Measurements from ENCODE around the gene CFAP97. TPM values are rescaled to one million over a fixed set of nuclear protein-coding genes. Genes with fewer than 3 reads are reported as not detected.
"Not testable (repeated sequence)": the region's sequence is repeated elsewhere in the genome, so short reads cannot be mapped to it uniquely, and the experiment has no call there.

Gene CFAP97
- total RNA-seq, 1 donor from 2014 or later = 16.1 TPM

- no peak for DNase-seq (ENCODE audit: extremely low read depth, low read depth, low spot score)
These were observed 1.5 kb downstream of the CFAP97 start for GRCh38 chr4:185201977-185202962.

DNA sequence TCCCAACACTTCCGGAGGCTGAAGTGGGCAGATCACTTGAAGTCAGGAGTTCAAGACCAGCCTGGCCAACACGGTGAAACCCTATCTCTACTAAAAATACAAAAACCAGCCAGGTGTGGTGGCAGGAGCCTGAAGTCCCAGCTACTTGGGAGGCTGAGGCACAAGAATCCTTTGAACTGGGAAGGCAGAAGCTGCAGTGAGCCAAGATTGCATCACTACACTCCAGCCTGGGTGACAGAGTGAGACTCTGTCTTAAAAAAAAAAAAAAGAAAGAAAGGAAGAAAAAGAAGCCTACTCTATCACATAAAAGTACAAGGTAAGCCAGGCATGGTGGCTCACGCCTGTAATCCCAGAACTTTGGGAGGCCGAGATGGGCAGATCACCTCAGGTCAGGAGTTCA lies 5.6 kb downstream of the CFAP97 start:
- DNase-seq (ENCODE audit: extremely low read depth, low read depth, low spot score) = not testable (repeated sequence)

DNA sequence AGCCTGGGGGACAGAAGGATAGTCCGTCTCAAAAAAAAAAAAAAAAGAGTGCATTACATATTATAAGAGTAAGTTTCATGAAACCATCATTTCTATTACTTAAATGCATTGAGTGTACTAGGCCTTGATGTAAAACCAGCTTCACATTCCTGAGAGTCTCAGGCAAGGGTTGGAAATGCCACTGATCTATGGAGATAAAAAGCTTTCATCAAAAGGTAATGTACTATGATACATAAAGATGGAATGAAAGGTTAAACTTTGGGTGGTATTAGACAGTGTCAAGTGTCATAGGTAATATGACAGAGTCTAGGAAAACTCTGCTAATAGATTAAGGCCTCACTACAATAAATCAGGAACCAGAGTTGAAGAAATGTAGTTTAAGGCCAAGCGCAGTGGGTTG lies 7.4 kb downstream of the CFAP97 start:
- DNase-seq (ENCODE audit: extremely low read depth, low read depth, low spot score) = no peak

- DNase-seq (ENCODE audit: extremely low read depth, low read depth, low spot score) = no peak
These were observed 8.6 kb downstream of the CFAP97 start for GRCh38 chr4:185194924-185195888.

GRCh38 chr4:185192059-185192458 lies 11.7 kb downstream of the CFAP97 start:
- DNase-seq (ENCODE audit: extremely low read depth, low read depth, low spot score) = no peak

GRCh38 chr4:185190306-185190856 lies 13.4 kb downstream of the CFAP97 start:
- no peak for DNase-seq (ENCODE audit: extremely low read depth, low read depth, low spot score)

DNA sequence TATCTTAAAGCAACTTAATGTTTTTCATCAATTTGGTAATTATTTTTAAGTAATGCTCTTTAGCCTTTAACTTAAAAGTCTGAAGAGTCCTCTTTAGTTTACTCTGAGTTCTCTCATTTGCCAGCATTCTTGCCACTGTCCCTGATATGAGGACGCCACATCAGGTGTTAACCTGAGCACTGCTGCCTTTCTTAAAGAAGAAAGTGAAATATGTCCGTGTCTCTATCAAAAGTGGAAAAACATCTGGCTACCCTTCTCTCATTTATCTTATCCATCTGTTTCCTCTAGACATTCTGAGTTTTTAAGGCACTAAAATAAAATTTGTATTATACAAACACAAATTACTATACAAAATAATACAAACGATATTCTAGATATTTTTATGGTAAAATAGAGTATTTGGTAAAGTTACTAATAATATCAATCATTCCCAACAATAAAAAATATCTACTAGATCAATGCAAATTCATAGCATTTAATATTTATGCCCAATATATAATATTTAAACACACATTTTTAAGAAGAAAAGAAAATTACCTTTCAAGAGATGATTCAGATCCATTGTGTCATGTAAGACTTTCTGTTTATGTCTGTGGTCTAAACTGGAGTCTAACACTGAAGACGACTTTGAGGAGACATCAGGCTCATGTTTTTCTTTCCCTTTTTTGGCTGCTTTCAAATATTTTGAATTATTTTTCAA lies 14.0 kb downstream of the CFAP97 start:
- no peak for DNase-seq (ENCODE audit: extremely low read depth, low read depth, low spot score)

GRCh38 chr4:185186769-185187168 lies 17.0 kb downstream of the CFAP97 start:
- DNase-seq (ENCODE audit: extremely low read depth, low read depth, low spot score) = no peak

GRCh38 chr4:185183622-185184281 lies 20.0 kb downstream of the CFAP97 start:
- peak; percentile 91 for DNase-seq (ENCODE audit: extremely low read depth, low read depth, low spot score)

- DNase-seq (ENCODE audit: extremely low read depth, low read depth, low spot score) = no peak
These were observed 21.6 kb downstream of the CFAP97 start for GRCh38 chr4:185182239-185182638.

DNA sequence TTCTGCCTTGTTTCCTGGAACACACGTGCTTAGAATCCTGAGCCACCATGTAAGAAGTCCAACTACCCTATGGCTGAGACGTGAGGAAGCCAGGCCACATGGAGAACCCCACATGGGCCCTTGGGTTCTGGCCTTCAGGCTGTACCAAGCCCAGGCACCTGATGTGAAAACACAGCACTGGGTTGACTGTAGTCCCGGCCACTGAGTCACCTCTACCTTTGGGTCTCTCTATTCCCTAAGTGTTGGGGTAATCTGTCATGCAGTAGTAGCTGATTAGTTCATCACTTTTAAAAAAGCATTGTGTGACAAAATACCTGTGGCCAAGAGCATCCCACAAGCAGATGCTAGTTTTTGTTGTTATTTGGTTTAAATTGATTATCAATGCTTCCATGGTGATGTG lies 24.3 kb downstream of the CFAP97 start:
- no peak for DNase-seq (ENCODE audit: extremely low read depth, low read depth, low spot score)

DNA sequence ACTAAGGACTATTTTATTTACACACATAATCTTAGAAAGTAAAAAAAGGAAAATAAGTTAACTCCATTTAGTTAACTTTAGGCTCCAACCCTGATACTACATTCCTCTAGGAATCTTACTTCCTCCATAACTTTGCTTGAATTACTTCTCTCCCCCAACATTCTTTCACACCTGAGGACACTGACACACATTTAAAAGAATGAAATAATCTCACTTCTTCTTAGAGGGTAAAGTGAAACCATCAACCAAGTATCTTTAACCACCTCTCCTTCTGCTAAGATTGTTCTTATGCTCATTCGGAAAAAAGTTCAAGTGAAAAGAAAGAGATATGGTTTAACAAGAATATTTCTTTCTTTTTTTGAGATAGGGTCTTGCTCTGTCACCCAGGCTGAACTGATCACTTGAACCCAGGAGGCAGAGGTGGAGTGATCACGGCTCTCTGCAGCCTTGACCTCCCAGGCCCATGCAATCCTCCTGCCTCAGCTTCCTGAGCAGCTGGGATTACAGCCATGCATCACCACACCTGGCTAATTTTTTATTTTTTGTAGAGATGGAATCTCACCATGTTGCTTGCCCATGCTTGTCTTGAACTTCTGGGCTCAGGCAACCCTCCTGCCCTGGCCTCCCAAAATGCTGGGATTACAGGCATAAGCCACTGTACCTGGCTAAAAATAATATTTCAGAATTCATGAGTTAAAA lies 32.3 kb downstream of the CFAP97 start:
- DNase-seq (ENCODE audit: extremely low read depth, low read depth, low spot score) = no peak

DNA sequence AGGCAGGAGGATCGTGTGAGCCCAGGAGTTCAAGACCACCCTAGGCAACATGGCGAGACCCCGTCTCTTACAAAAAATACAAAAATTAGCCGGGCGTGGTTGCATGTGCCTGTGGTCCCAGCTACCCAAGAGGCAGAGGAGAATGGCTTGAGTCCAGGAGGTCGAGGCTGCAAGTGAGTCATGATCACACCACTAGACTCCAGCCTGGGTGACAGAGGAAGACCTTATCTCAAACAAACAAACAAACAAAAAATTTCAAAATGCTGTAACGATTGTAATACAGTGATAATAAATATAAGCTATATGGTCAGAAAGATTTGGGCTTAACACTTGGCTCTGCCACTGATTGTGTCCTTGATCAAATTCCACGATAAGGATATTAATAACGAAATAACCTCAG lies 36.6 kb downstream of the CFAP97 start:
- DNase-seq (ENCODE audit: extremely low read depth, low read depth, low spot score) = no peak

GRCh38 chr4:185165605-185166063 lies 38.2 kb downstream of the CFAP97 start:
- no peak for DNase-seq (ENCODE audit: extremely low read depth, low read depth, low spot score)

GRCh38 chr4:185151296-185151695 lies 52.5 kb downstream of the CFAP97 start:
- DNase-seq (ENCODE audit: extremely low read depth, low read depth, low spot score) = no peak

DNA sequence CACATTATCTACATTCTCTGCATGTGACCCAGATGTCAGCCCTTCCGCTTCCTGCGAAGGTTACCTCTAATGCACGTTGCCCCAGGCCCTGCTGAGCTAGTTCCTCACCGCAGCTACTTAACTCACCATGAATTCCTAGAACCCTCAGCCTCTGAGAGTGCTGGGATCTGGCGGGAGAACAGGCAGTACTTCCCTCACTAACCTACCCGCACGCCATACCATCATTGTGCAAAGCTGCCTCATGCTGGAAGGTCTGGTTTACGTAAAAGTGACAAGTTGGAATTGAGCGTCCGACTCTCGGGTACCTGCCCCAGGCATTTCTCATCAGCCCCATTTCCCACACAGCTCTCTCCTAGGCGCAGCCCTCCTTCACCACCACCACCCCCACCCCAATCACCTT lies 54.4 kb downstream of the CFAP97 start:
- no peak for DNase-seq (ENCODE audit: extremely low read depth, low read depth, low spot score)

- no peak for DNase-seq (ENCODE audit: extremely low read depth, low read depth, low spot score)
These were observed 58.2 kb downstream of the CFAP97 start for GRCh38 chr4:185145572-185145971.

- no peak for DNase-seq (ENCODE audit: extremely low read depth, low read depth, low spot score)
These were observed 59.1 kb downstream of the CFAP97 start for GRCh38 chr4:185144601-185145240.

GRCh38 chr4:185143601-185143969 lies 60.2 kb downstream of the CFAP97 start:
- DNase-seq (ENCODE audit: extremely low read depth, low read depth, low spot score) = no peak

All from glomerular endothelial cell (primary cell).